Left ventricle myocardium inferior (tissue), 1 donor: Measurements from ENCODE around the gene PPEF2. TPM values are rescaled to one million over a fixed set of nuclear protein-coding genes. Genes with fewer than 3 reads are reported as not detected.
"Not testable (repeated sequence)": the region's sequence is repeated elsewhere in the genome, so short reads cannot be mapped to it uniquely, and the experiment has no call there.

Experiments
- DNase-seq: peaks from one replicate; pipeline ENCODE4 v3.0.0-alpha.2; 2020
- H3K27ac ChIP-seq: fragments of 200-600 bp; replicated peaks from 2 replicates; pipeline ENCODE4 v1.8.0; 2021
- H3K27me3 ChIP-seq: fragments of 200-600 bp; 2 replicates; pipeline ENCODE4 v1.8.0; 2021; ENCODE audit warnings: low read depth
- H3K36me3 ChIP-seq: fragments of 200-600 bp; 2 replicates; pipeline ENCODE4 v1.8.0; 2021
- H3K4me1 ChIP-seq: fragments of 200-600 bp; 2 replicates; pipeline ENCODE4 v1.8.0; 2021
- H3K4me3 ChIP-seq: fragments of 200-600 bp; 2 replicates; pipeline ENCODE4 v1.8.0; 2021; ENCODE audit warnings: mild to moderate bottlenecking, moderate library complexity
- H3K9me3 ChIP-seq: fragments of 200-600 bp; replicated peaks from 2 replicates; pipeline ENCODE4 v1.8.0; 2021
- intact Hi-C: fragments of 100-400 bp; cut with micrococcal nuclease; formaldehyde crosslinking; loops from one replicate; pipeline ENCODE4 v1.11.0; 2022
- total RNA-seq: library from RNA; stranded (reverse); fragmentation: NEBNext Ultra II Directional; extraction: Animal tissue kit (Norgen Biotek cat#: 25700); gene quantifications from one replicate; pipeline ENCODE4 v1.2.1, GENCODE V29; 2021
- TF ChIP-seq, protein P1 (sequence below): fragments of 200-600 bp; IDR thresholded peaks from 2 replicates; pipeline ENCODE4 v1.8.0; 2021; ENCODE audit warnings: antibody characterized with exemption, mild to moderate bottlenecking, borderline replicate concordance
- donor health status: DM: no; HTN: yes; CAD: no; lungs with severe emphysema.

Gene PPEF2
- total RNA-seq, 1 donor from 2014 or later = not detected

DNA sequence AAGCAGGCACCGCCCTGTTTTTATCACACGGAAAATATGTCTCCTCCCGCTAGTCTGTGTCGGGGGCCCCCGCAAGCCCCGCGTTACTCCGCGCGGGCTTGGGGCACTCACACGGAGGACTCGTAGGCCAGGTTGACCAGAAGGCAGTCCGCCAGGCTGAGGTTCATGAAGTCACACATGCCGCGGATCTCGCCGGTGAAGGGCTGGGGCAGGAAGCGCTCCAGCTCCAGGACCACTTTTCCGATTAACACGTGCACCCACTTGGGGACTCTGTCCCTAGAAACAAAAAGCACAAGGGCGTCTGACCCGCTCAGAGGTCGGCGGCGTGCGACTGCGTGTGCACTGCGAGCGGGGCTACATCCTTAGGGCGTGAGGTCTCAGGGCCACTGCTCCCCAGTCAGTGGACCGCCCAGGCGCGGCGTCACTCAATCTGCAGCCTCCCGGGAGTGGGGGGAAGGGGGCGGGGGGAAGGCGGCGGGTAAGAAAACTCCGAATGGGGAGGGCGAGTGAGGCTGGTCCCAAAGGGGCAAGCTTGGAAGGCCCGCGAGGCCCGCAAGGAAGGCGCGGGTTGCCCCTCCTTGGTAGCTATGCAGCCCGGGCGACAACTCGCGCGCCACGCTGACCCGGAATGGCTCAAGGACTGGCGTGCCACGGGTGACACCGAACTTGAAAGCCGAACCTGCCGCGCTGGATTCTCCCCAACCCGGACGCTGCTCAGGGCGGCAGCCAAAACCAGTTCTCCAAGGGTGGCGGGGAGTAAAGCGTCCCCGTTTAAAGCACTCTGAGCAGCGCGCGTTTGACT is 37.8 kb upstream of the PPEF2 start:
- Histone ChIP-seq H3K9me3 (no peaks in the 10 kb centered on the region), H3K27ac (peak overlapping the region; percentile 78), H3K4me3 (peak overlapping the region; percentile 85), H3K36me3 (peaks cover 6% of the 10 kb centered on the region), H3K4me1 (peaks cover 23% of the 10 kb centered on the region), H3K27me3 (no peaks in the 10 kb centered on the region)
- intact Hi-C loops = no loop called here
- DNase-seq = peak; percentile 80
- TF ChIP-seq, protein P1, sequence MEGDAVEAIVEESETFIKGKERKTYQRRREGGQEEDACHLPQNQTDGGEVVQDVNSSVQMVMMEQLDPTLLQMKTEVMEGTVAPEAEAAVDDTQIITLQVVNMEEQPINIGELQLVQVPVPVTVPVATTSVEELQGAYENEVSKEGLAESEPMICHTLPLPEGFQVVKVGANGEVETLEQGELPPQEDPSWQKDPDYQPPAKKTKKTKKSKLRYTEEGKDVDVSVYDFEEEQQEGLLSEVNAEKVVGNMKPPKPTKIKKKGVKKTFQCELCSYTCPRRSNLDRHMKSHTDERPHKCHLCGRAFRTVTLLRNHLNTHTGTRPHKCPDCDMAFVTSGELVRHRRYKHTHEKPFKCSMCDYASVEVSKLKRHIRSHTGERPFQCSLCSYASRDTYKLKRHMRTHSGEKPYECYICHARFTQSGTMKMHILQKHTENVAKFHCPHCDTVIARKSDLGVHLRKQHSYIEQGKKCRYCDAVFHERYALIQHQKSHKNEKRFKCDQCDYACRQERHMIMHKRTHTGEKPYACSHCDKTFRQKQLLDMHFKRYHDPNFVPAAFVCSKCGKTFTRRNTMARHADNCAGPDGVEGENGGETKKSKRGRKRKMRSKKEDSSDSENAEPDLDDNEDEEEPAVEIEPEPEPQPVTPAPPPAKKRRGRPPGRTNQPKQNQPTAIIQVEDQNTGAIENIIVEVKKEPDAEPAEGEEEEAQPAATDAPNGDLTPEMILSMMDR = no peak

GRCh38 chr4:75935628-75936027 is 33.4 kb upstream of the PPEF2 start:
- peaks cover 29% of the 10 kb centered on the region for H3K36me3 ChIP-seq
- TF ChIP-seq, protein P1 = no peak
- intact Hi-C loops = no loop called here

DNA sequence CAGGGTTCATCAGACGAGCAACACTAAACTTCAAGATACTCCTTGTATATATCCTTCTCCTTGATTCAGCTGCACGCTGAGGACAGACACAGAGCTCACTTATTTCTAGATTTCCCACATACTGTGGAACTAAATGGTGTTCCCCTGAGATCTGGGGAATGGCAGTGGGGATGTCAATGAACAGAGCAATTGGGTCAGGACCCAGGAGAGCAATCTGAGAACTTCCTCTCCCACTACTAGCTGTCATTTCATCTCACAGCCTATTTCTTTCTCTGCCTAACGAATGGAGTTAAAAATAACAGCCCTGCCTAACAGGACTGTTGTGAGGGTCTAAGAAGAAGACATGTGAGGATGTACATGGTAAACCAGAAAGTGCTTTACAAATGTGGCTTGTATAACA is 27.9 kb upstream of the PPEF2 start:
- Histone ChIP-seq H3K27ac (no peak overlapping the region), H3K27me3 (no peaks in the 10 kb centered on the region), H3K4me1 (no peaks in the 10 kb centered on the region), H3K9me3 (no peaks in the 10 kb centered on the region), H3K36me3 (peaks cover 35% of the 10 kb centered on the region), H3K4me3 (no peak overlapping the region)
- DNase-seq = no peak
- TF ChIP-seq, protein P1 = no peak
- intact Hi-C loops = no loop called here

More at GRCh38 chr4:75935628-75936027, 33.4 kb upstream of the PPEF2 start:
- no peaks in the 10 kb centered on the region for H3K9me3 ChIP-seq
- H3K27me3 ChIP-seq = no peaks in the 10 kb centered on the region
- DNase-seq = no peak
- H3K27ac ChIP-seq = no peak overlapping the region
- H3K4me1 ChIP-seq = peaks cover 16% of the 10 kb centered on the region
- no peak overlapping the region for H3K4me3 ChIP-seq

DNA sequence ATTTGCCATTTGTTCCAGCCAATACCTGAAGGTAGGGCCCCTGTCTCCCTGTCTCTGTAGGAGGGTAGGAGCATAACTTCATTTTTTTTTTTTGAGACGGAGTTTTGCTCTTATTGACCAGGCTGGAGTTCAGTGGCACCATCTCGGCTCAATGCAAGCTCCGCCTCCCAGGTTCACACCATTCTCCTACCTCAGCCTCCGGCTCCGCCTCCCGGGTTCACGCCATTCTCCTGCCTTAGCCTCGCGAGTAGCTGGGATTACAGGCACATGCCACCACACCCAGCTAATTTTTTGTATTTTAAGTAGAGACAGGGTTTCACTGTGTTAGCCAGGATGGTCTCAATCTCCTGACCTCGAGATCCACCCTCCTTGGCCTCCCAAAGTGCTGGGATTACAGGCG is 22.7 kb upstream of the PPEF2 start:
- H3K9me3 ChIP-seq, H3K27ac ChIP-seq, H3K4me3 ChIP-seq, H3K4me1 ChIP-seq, intact Hi-C loops, DNase-seq, H3K27me3 ChIP-seq: not testable (repeated sequence)
- H3K36me3 ChIP-seq = peaks cover 44% of the 10 kb centered on the region

GRCh38 chr4:75924309-75924827 is 22.1 kb upstream of the PPEF2 start:
- H3K4me3 ChIP-seq = no peak overlapping the region
- H3K4me1 ChIP-seq = no peaks in the 10 kb centered on the region
- intact Hi-C loops = no loop called here
- no peaks in the 10 kb centered on the region for H3K9me3 ChIP-seq
- H3K36me3 ChIP-seq = peaks cover 48% of the 10 kb centered on the region
- H3K27me3 ChIP-seq = no peaks in the 10 kb centered on the region
- DNase-seq = no peak
- H3K27ac ChIP-seq = no peak overlapping the region
- TF ChIP-seq, protein P1 = no peak

DNA sequence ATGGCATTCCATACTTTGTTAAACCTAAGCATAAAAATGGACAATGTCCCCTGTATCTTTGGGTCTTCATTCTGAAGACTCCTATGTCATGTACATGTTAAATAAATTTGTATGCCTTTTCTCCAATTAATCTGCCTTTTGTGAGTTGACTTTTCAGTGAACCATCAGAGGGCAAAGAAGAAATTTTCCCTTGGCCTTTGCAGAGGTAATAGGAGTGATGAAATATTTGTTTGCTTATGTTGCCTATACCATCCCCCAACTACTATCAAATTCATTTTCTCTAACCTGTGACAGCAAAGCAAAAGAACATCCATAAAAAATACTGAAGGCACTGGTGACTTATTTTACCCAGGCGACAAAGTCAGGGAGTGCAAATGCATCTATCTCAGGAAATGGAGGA is 20.3 kb upstream of the PPEF2 start:
- H3K27me3 ChIP-seq = no peaks in the 10 kb centered on the region
- intact Hi-C loops = no loop called here
- TF ChIP-seq, protein P1 = no peak
- H3K27ac ChIP-seq = no peak overlapping the region
- peaks cover 62% of the 10 kb centered on the region for H3K36me3 ChIP-seq
- no peaks in the 10 kb centered on the region for H3K9me3 ChIP-seq
- H3K4me1 ChIP-seq = no peaks in the 10 kb centered on the region
- no peak overlapping the region for H3K4me3 ChIP-seq
- no peak for DNase-seq
